HG02981 (cell line): ENCODE measurements around the gene TBC1D1.

Experiments used
- ATAC-seq: cut with Tn5 transposase; IDR thresholded peaks from one replicate; pipeline ENCODE4 v1.9.1; 2021; ENCODE audit warnings: mild to moderate bottlenecking, moderate library complexity; ENCODE audit not compliant: unreplicated experiment

TBC1D1 gene

GRCh38 chr4:38095691-38096090 is 204.8 kb downstream of the TBC1D1 start:
- no peak for ATAC-seq

- no peak for ATAC-seq
These were observed 206.9 kb downstream of the TBC1D1 start for GRCh38 chr4:38097818-38098217.

- no peak for ATAC-seq
These were observed 208.2 kb downstream of the TBC1D1 start for GRCh38 chr4:38099020-38099600.

GRCh38 chr4:38099908-38100407 is 209.1 kb downstream of the TBC1D1 start:
- ATAC-seq, result no peak

GRCh38 chr4:38100474-38101255 is 209.8 kb downstream of the TBC1D1 start:
- ATAC-seq, result no peak

DNA sequence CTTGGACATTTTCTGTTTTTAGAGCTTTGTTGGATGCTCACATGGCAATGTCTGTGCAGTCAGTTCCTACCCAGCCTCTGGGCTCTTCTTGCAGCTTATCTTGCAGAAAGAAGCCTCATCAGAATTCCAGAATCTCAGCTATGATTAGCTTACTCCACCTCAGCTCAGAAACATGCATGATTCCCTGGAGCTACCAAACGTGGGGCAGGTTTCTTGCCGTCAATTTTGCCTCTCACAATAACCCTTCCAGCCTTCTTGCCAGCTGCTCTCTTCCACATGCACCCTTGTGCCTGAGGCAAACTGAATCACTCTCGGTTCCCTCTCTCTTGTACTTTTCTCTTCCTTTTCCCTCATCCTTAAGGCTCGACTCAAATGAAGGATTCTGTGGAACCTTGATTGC is 210.7 kb downstream of the TBC1D1 start:
- no peak for ATAC-seq

GRCh38 chr4:38102957-38103588 is 212.2 kb downstream of the TBC1D1 start:
- ATAC-seq, result no peak

DNA sequence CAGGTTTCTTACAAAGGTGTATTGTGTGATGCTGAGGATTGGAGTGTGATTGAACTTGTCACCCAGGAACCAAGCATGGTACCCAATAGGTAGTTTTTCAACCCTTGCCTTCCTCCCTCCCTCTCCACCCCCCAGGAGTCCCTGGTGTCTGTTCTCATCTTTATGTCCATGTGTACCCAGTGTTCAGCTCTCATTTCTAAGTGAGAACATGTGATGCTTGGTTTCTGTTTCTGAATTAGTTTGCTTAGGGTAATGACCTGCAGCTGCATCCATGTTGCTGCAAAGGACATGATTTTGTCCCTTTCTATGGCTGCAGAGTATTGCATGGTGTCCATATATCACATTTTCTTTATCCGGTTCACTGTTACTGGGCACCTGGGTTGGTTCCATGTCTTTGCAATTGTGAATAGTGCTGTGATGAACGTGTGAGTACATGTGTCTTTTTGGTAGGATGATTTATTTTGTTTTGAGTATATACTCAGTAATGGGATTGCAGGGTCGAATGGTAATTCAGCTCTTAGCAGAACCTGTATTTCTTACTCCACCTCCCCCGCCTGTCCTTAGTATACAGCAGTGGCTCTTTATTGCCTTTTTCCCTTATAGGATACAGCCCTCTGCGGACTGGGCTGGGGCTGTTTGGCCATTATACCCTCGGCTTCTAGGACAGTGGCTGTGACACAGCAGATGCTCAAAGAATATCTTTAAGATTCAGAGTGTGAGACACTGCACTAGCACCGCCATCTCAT is 214.8 kb downstream of the TBC1D1 start:
- peak; percentile 81 for ATAC-seq

DNA sequence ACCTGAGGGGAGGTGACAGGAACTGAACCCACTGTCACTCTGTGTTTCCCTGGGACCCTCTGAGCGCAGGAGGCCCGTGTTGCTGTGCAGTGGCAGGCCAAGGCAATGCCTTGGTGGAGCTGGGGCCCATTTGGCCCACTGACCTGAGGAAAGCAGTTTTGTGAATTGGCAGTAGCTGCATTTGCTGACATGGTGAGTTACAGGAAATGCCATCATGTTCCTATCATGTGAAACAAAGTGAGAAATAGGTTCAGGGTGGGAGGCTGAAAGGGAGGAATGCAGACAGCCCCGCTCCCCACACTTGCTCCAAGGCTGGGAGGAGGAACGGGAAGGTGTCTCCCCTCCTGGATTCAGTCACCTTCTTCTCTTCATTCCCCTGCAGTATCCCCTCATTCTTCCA is 215.4 kb downstream of the TBC1D1 start:
- no peak for ATAC-seq

DNA sequence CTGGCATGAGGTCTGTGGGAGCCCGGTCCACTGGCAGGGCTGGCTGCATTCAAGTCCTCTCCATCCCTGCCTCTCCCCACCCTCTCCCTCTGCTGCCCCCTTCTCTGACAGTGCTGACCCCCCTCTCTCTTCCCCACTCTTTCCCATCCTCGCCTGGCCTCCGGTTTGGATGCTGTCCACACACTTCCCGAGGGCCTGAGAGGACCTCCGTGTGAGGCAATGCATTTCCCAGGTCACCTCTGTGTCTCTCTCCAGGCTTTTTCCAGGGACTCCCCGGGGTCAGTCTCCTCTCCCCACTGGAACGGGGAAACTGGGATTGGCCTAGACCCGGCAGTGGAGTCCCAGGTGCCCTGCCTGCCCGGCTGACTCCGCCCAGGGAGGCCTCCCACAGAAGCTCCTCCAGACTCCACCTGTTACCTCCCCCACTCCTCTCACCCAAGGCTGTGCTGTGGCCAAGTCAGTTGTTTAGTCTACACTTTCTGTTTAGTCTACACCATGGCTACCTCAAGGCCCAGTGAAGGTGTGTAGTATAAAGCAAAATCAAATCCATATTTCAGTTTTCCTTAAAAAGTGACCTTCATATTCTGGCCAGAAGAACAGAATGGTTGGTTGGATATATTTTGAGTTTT is 216.1 kb downstream of the TBC1D1 start:
- ATAC-seq, result no peak

- no peak for ATAC-seq
These were observed 216.9 kb downstream of the TBC1D1 start for GRCh38 chr4:38107818-38108217.

GRCh38 chr4:38109370-38109769 is 218.5 kb downstream of the TBC1D1 start:
- ATAC-seq, result no peak

DNA sequence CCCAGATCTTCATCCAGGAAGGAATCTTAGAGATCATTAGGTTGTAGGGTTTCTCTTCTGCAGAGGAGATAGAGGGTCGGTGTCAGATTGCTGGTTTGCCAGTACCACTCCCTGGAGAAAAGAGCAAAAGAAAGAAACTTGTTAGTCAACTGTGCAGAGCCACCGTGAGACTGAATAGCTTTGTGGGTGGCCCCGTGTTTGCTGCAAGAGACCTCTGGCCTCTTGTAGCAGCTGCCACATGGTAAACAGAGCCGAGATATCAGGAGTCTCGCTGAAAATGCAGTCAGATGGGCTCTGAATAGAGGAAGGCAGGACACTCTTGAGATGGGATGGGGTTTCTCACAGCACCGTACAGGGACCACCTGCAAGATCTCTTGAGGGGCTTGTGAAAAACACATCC is 219.0 kb downstream of the TBC1D1 start:
- no peak for ATAC-seq

GRCh38 chr4:38111024-38111423 is 220.1 kb downstream of the TBC1D1 start:
- no peak for ATAC-seq

DNA sequence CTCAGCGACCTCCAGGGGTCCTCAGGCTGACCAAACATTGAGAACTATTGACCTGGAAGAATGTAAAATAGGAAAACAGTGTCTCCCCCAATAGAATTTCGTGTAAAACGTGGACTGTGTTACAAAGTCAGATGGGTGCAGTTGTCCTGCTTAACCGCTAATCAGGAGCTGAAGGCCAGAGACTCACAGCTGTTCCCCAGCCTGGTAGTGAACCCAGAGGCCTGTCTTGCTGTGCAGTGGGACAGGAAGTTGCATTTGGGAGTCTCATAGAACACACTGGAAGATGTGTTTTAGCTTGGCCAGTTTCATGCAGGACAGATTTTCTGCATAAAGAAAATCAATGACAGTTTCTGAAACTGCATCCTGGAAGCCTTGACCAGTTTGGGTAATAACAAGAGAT is 220.8 kb downstream of the TBC1D1 start:
- ATAC-seq, result no peak

- ATAC-seq, result no peak
These were observed 222.2 kb downstream of the TBC1D1 start for GRCh38 chr4:38113132-38113531.

DNA sequence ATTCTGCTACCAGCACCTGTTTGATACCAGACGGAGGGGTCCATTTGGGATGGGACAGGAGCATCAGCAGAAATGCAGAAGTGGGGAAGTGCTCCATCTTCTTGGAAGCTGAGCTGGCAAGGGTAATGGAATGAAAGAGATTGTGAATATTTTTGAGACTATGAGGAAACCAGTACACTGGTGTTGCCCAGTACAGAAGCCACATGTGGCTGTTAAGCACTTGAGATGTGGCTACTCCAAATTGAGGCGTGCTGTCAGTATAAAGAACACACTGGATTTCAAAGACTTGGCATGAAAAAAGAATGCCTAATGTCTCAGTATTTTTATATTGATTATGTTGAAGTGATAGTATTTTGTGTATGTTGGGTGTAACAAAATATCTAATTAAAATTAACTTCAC is 222.7 kb downstream of the TBC1D1 start:
- no peak for ATAC-seq

GRCh38 chr4:38114386-38115150 is 223.7 kb downstream of the TBC1D1 start:
- ATAC-seq, result no peak

GRCh38 chr4:38115601-38116000 is 224.7 kb downstream of the TBC1D1 start:
- ATAC-seq, result no peak

- no peak for ATAC-seq
These were observed 226.7 kb downstream of the TBC1D1 start for GRCh38 chr4:38117591-38117990.
